PC-3 (cell line): ENCODE data around the gene CASKIN2. TPM values are rescaled to one million over a fixed set of nuclear protein-coding genes. Genes with fewer than 3 reads are reported as not detected.

Experiments used
- ATAC-seq: fragments of 200-7000 bp; cut with Tn5 transposase; 2 replicates; pipeline ENCODE4 v1.9.1; 2020; ENCODE audit warnings: mild to moderate bottlenecking, moderate library complexity
- BruUV-seq: library from RNA; stranded (reverse); fragments of 400-500 nt; replicated peaks from 2 replicates; lab custom pipeline; 2021; lab: Mats Ljungman, UMichigan
- CTCF ChIA-PET: fragments of 300-600 bp; sonication (Branson Sonifier 250); formaldehyde crosslinking; loops from one replicate; lab custom pipeline; 2022; ENCODE audit warnings: antibody characterized with exemption; lab: Charles Lee
- POLR2A ChIA-PET: fragments of 300-600 bp; sonication (Branson Sonifier 250); formaldehyde crosslinking; loops from one replicate; lab custom pipeline; 2022; ENCODE audit warnings: antibody characterized with exemption; ENCODE audit not compliant: unreplicated experiment; lab: Charles Lee
- DNase-seq: peaks from one replicate; pipeline ENCODE4 v3.0.0-alpha.2; 2015
- H2AFZ ChIP-seq: fragments of 300-600 bp; sonication (generic); 2 replicates; pipeline ENCODE4 v1.6.0; 2016; ENCODE audit warnings: antibody characterized with exemption, low read length
- H3F3A ChIP-seq: fragments of 300-600 bp; sonication (generic); one replicate; pipeline ENCODE4 v1.6.0; 2017; ENCODE audit warnings: antibody characterized with exemption, low read length, control low read depth, mild to moderate bottlenecking; ENCODE audit not compliant: unreplicated experiment
- H3K27ac ChIP-seq: fragments of 300-600 bp; sonication (generic); 2 replicates; pipeline ENCODE4 v1.5.1; 2016; ENCODE audit warnings: mild to moderate bottlenecking, low read length
- H3K27me3 ChIP-seq: fragments of 300-600 bp; sonication (generic); 2 replicates; pipeline ENCODE4 v1.6.1; 2016; ENCODE audit warnings: low read length, mixed read lengths
- H3K36me3 ChIP-seq: fragments of 300-600 bp; sonication (generic); 2 replicates; pipeline ENCODE4 v1.6.1; 2016; ENCODE audit warnings: low read depth, mixed run types, low read length, mixed read lengths
- H3K4me1 ChIP-seq: fragments of 300-600 bp; sonication (generic); 2 replicates; pipeline ENCODE4 v1.5.1; 2016; ENCODE audit warnings: low read length; ENCODE audit not compliant: insufficient read depth
- H3K4me2 ChIP-seq: fragments of 300-600 bp; sonication (generic); 2 replicates; pipeline ENCODE4 v1.6.0; 2016; ENCODE audit warnings: low read length
- H3K4me3 ChIP-seq: fragments of 300-600 bp; sonication (generic); 2 replicates; pipeline ENCODE4 v1.5.1; 2016; ENCODE audit warnings: mild to moderate bottlenecking, low read length, mixed read lengths
- H3K79me2 ChIP-seq: fragments of 300-600 bp; sonication (generic); 2 replicates; pipeline ENCODE4 v1.6.1; 2017; ENCODE audit warnings: low read length, mixed read lengths
- H3K9ac ChIP-seq: fragments of 300-600 bp; sonication (generic); 2 replicates; pipeline ENCODE4 v1.6.0; 2016; ENCODE audit warnings: mild to moderate bottlenecking, low read length
- H3K9me2 ChIP-seq: fragments of 300-600 bp; sonication (generic); replicated peaks from 2 replicates; pipeline ENCODE4 v1.6.1; 2016; ENCODE audit warnings: mixed run types, low read length, mixed read lengths
- H3K9me3 ChIP-seq: fragments of 300-600 bp; sonication (generic); 2 replicates; pipeline ENCODE4 v1.6.1; 2016; ENCODE audit warnings: low read length, mixed read lengths
- H4K20me1 ChIP-seq: fragments of 300-600 bp; sonication (generic); 2 replicates; pipeline ENCODE4 v1.6.1; 2016; ENCODE audit warnings: low read length, mixed read lengths
- CTCF ChIP-seq: fragments of 300-600 bp; sonication (generic); conservative IDR thresholded peaks from 2 replicates; pipeline ENCODE4 v1.5.1; 2017; ENCODE audit warnings: antibody characterized with exemption, low read depth, mild to moderate bottlenecking, low read length
- EZH2 ChIP-seq: fragments of 300-600 bp; sonication (generic); IDR thresholded peaks from one replicate; pipeline ENCODE4 v1.6.1; 2017; ENCODE audit warnings: antibody characterized with exemption, mild to moderate bottlenecking, low read length; ENCODE audit not compliant: unreplicated experiment
- EZH2phosphoT487 ChIP-seq: fragments of 300-600 bp; sonication (generic); IDR thresholded peaks from 2 replicates; pipeline ENCODE4 v1.6.1; 2018; ENCODE audit warnings: mild to moderate bottlenecking, antibody characterized with exemption, low read length, borderline replicate concordance
- intact Hi-C: fragments of 100-400 bp; cut with micrococcal nuclease; formaldehyde crosslinking; loops from 2 replicates; pipeline ENCODE4 v1.9.0; 2023
- total RNA-seq: library from RNA; depleted of rRNA; stranded (reverse); fragments of >200 nt; gene quantifications from 2 replicates; pipeline ENCODE4 v1.2.3, GENCODE V29; 2014

The CASKIN2 gene
- total RNA-seq, 1 experiment from 2014 or later = 22.0 TPM

DNA sequence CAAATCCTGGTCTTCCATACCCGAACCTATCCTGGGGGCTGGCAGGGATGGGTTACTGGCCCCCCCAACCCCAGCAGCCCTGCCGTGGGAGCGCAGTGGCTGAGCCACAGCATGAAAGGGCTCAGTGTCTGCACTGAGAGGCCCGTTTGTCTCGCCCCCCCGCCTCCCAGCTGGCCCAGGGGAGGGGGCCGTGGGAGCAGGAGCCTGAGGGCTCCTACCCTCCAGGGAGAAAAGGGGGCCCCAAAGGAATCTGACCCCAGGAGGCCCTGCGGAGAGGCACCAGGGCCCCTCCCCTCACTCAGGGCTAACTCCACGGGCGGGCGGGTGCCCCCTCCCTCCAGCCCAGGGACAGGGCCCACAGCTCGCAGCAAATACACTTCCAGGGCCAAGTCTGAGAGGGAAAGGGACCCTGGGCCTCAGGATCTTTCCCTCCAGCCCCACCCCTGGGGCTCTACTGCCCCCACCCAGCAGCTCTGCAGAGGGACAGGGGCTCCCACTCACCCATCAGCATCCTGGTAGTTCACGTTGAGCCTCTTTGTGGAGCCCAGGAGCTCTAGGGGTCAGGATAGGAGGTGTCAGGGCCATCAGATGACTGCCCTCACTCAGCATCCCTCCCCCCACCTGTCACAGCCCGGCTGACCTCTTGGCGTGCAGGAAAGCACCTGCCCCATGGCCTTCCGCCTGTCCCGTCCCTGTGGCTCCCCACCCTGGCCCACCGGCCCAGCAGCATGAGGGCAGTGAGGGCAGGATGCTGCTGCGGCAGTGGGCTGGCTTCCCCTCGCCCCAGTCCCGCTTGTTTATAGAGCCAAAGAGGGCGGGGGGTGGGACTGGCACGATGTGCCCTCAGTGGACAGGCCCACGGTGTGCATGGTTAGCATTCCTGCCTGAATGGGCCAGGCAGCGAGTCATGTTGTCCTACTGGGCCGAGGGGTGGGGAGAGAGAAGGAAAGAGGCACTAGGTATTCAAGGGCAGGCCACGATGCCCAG is 7.3 kb downstream of the CASKIN2 start:
- Histone ChIP-seq H3K27ac (no peak overlapping the region), H3K9me3 (no peaks in the 10 kb centered on the region), H2AFZ (no peak overlapping the region), H3F3A (no peaks in the 10 kb centered on the region), H4K20me1 (peaks cover 22% of the 10 kb centered on the region), H3K36me3 (peaks cover 16% of the 10 kb centered on the region; the same call in 1 of the 2 replicates), H3K4me2 (no peak overlapping the region), H3K79me2 (peaks cover 26% of the 10 kb centered on the region), H3K9me2 (no peaks in the 10 kb centered on the region), H3K4me1 (peaks cover 18% of the 10 kb centered on the region), H3K27me3 (no peaks in the 10 kb centered on the region), H3K9ac (no peak overlapping the region), H3K4me3 (no peak overlapping the region)
- intact Hi-C loops = no loop called here
- no peak for TF ChIP-seq EZH2phosphoT487
- TF ChIP-seq EZH2 = no peak
- no peak for TF ChIP-seq CTCF
- BruUV-seq = no TSS peak
- ATAC-seq = peak; percentile 20
- CTCF ChIA-PET = no interaction called here
- POLR2A ChIA-PET = no interaction called here
- DNase-seq = no peak

DNA sequence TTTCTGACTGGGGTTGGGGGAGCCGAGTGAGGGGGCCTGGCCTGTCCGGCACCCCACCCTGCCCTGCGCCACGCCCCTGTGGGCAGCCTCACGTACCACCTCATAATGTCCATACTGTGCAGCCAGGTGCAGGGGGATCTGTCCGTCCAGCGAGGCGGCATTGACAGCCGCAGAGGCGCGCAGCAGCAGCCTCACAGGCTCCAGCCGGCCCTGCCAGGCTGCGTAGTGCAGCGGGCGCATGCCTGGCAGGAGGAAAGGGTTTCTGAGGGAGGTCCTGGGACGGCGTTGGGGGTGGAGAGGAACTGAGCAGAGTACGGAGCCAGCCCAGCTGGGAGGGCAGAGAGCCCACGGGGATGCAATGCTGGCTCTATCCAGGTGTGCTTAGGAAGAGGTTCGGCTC is 8.4 kb downstream of the CASKIN2 start:
- no peak overlapping the region for H2AFZ ChIP-seq
- no peaks in the 10 kb centered on the region for H3K9me3 ChIP-seq
- H3K36me3 ChIP-seq = peaks cover 18% of the 10 kb centered on the region; the same call in 1 of the 2 replicates
- no peak overlapping the region for H3K4me2 ChIP-seq
- ATAC-seq (no peak), DNase-seq (no peak)
- no peaks in the 10 kb centered on the region for H3K9me2 ChIP-seq
- no peak overlapping the region for H3K9ac ChIP-seq
- no peak overlapping the region for H3K27ac ChIP-seq
- H3K4me3 ChIP-seq = no peak overlapping the region
- intact Hi-C loops = no loop called here
- no TSS peak for BruUV-seq
- CTCF ChIA-PET = no interaction called here
- no peaks in the 10 kb centered on the region for H3K27me3 ChIP-seq
- POLR2A ChIA-PET = no interaction called here
- 0 out of 2 replicates have a peak, but pooled peaks cover 6% of the 10 kb centered on the region for H3K4me1 ChIP-seq
- peaks cover 14% of the 10 kb centered on the region for H4K20me1 ChIP-seq
- no peaks in the 10 kb centered on the region for H3F3A ChIP-seq
- peaks cover 15% of the 10 kb centered on the region for H3K79me2 ChIP-seq
- TF ChIP-seq CTCF = no peak
- TF ChIP-seq EZH2 = no peak
- TF ChIP-seq EZH2phosphoT487 = no peak

GRCh38 chr17:75506134-75506533 is 9.2 kb downstream of the CASKIN2 start:
- intact Hi-C loops = no loop called here
- Histone ChIP-seq H3K79me2 (peaks cover 8% of the 10 kb centered on the region; the same call in 1 of the 2 replicates), H3F3A (no peaks in the 10 kb centered on the region)

More at GRCh38 chr17:75506134-75506533, 9.2 kb downstream of the CASKIN2 start:
- Histone ChIP-seq H3K9ac (no peak overlapping the region), H3K27ac (no peak overlapping the region), H3K4me3 (no peak overlapping the region), H3K9me3 (no peaks in the 10 kb centered on the region), H3K9me2 (no peaks in the 10 kb centered on the region), H2AFZ (no peak overlapping the region), H3K4me2 (no peak overlapping the region), H4K20me1 (peaks cover 7% of the 10 kb centered on the region), H3K27me3 (no peaks in the 10 kb centered on the region), H3K4me1 (no peaks in the 10 kb centered on the region), H3K36me3 (peaks cover 18% of the 10 kb centered on the region; the same call in 1 of the 2 replicates)
- DNase-seq (no peak), ATAC-seq (no peak)
- ChIA-PET CTCF (no interaction called here), POLR2A (no interaction called here)
- no peak for TF ChIP-seq EZH2phosphoT487
- no peak for TF ChIP-seq EZH2
- TF ChIP-seq CTCF = no peak
- no TSS peak for BruUV-seq
